Measurements from ENCODE around the gene NACA2. TPM values are rescaled to one million over a fixed set of nuclear protein-coding genes. Genes with fewer than 3 reads are reported as not detected.

The NACA2 gene
- total RNA-seq, 2 donors from 2014 or later: 0.32 TPM; not detected in 1

- H3K27ac ChIP-seq: no peak overlapping the region
These were observed 25.8 kb downstream of the NACA2 start for GRCh38 chr17:61565213-61565612.

GRCh38 chr17:61562287-61562686, 28.7 kb downstream of the NACA2 start:
- H3K4me3 ChIP-seq: no peak overlapping the region
- H3K4me1 ChIP-seq: no peaks in the 10 kb centered on the region
- H3K9me3 ChIP-seq: no peaks in the 10 kb centered on the region
- H3K27ac ChIP-seq: no peak overlapping the region
- no peak for DNase-seq
- intact Hi-C loops (cut with DNase I): no loop called here
- H3K9ac ChIP-seq (ENCODE audit: low read depth in 2 of 2, low read length in 2 of 2): no peak overlapping the region
- H3K36me3 ChIP-seq: no peaks in the 10 kb centered on the region
- no peak for TF ChIP-seq CTCF (IDR thresholded peaks at IDR 0.05)
- H3K27me3 ChIP-seq: no peaks in the 10 kb centered on the region

More at GRCh38 chr17:61565213-61565612, 25.8 kb downstream of the NACA2 start:
- intact Hi-C loops (cut with DNase I): no loop called here
- no peaks in the 10 kb centered on the region for H3K9me3 ChIP-seq
- TF ChIP-seq CTCF (IDR thresholded peaks at IDR 0.05): no peak
- H3K4me1 ChIP-seq: no peaks in the 10 kb centered on the region
- H3K4me3 ChIP-seq: no peak overlapping the region
- no peak for DNase-seq
- H3K36me3 ChIP-seq: no peaks in the 10 kb centered on the region
- no peak overlapping the region for H3K9ac ChIP-seq (ENCODE audit: low read depth in 2 of 2, low read length in 2 of 2)
- no peaks in the 10 kb centered on the region for H3K27me3 ChIP-seq

GRCh38 chr17:61561354-61561753, 29.7 kb downstream of the NACA2 start:
- intact Hi-C loops (cut with DNase I): no loop called here
- no peaks in the 10 kb centered on the region for H3K9me3 ChIP-seq
- no peak for TF ChIP-seq CTCF (IDR thresholded peaks at IDR 0.05)

GRCh38 chr17:61560071-61560470, 30.9 kb downstream of the NACA2 start:
- Histone ChIP-seq H3K9me3 (no peaks in the 10 kb centered on the region), H3K9ac (ENCODE audit: low read depth in 2 of 2, low read length in 2 of 2) (no peak overlapping the region), H3K4me3 (no peak overlapping the region), H3K27ac (no peak overlapping the region), H3K27me3 (no peaks in the 10 kb centered on the region), H3K36me3 (no peaks in the 10 kb centered on the region), H3K4me1 (no peaks in the 10 kb centered on the region)
- intact Hi-C loops (cut with DNase I): no loop called here
- no peak for DNase-seq
- TF ChIP-seq CTCF (IDR thresholded peaks at IDR 0.05): no peak

More at GRCh38 chr17:61561354-61561753, 29.7 kb downstream of the NACA2 start:
- H3K27me3 ChIP-seq: no peaks in the 10 kb centered on the region
- no peak overlapping the region for H3K4me3 ChIP-seq
- DNase-seq: no peak
- no peaks in the 10 kb centered on the region for H3K4me1 ChIP-seq
- H3K9ac ChIP-seq (ENCODE audit: low read depth in 2 of 2, low read length in 2 of 2): no peak overlapping the region
- no peaks in the 10 kb centered on the region for H3K36me3 ChIP-seq
- H3K27ac ChIP-seq: no peak overlapping the region

- intact Hi-C loops (cut with DNase I): no loop called here
- DNase-seq: no peak
- Histone ChIP-seq H3K36me3 (no peaks in the 10 kb centered on the region), H3K4me3 (no peak overlapping the region), H3K9ac (ENCODE audit: low read depth in 2 of 2, low read length in 2 of 2) (no peak overlapping the region), H3K27ac (no peak overlapping the region), H3K9me3 (no peaks in the 10 kb centered on the region), H3K27me3 (no peaks in the 10 kb centered on the region), H3K4me1 (no peaks in the 10 kb centered on the region)
- TF ChIP-seq CTCF (IDR thresholded peaks at IDR 0.05): no peak
These were observed 34.5 kb downstream of the NACA2 start for GRCh38 chr17:61556224-61557188.

Measured in colonic mucosa (tissue), 4 donors.